HepG2 (cell line): ENCODE data around the gene P4HB. TPM values are rescaled to one million over a fixed set of nuclear protein-coding genes. Genes with fewer than 3 reads are reported as not detected.

Experiments
- AGO1 ChIP-seq: fragments of 200-400 bp; formaldehyde crosslinking; IDR thresholded peaks from 2 replicates; pipeline ENCODE4 v1.6.1; 2017; ENCODE audit warnings: mild to moderate bottlenecking, low read depth, low read length, moderate library complexity; ENCODE audit not compliant: poor library complexity, severe bottlenecking
- AGO2 ChIP-seq: fragments of 200-400 bp; formaldehyde crosslinking; optimal IDR thresholded peaks from 2 replicates; pipeline ENCODE3; 2017; ENCODE audit warnings: mild to moderate bottlenecking, low read depth, low read length, moderate library complexity
- CHD4 ChIP-seq: fragments of 200-600 bp; sonication (generic); IDR thresholded peaks from 2 replicates; pipeline ENCODE4 v1.7.0; 2017; ENCODE audit warnings: mild to moderate bottlenecking, low read length, borderline replicate concordance
- DMAP1 ChIP-seq: IDR thresholded peaks from 2 replicates; pipeline ENCODE4 v1.6.1; 2016
- EZH2 ChIP-seq: conservative IDR thresholded peaks from 2 replicates; pipeline ENCODE4 v1.6.1; 2012; ENCODE audit warnings: mild to moderate bottlenecking, low read depth, low read length, moderate library complexity
- HOXA7 ChIP-seq: sonication (generic); formaldehyde crosslinking; IDR thresholded peaks from 2 replicates; pipeline ENCODE4 v1.8.1; 2022; ENCODE audit warnings: mild to moderate bottlenecking, missing genetic modification reagents, moderate library complexity
- NFIB ChIP-seq: sonication (generic); formaldehyde crosslinking; IDR thresholded peaks from 2 replicates; pipeline ENCODE4 v1.9.0; 2021; ENCODE audit warnings: missing genetic modification reagents, mild to moderate bottlenecking, borderline replicate concordance
- POLR2A ChIP-seq, 2 experiments: IDR thresholded peaks; 2 replicates each; pipeline ENCODE4 v1.6.1; 2011; ENCODE audit warnings: low read depth in 2 of 2, low read length in 2 of 2, mild to moderate bottlenecking in 1 of 2, moderate library complexity in 1 of 2; ENCODE audit not compliant: insufficient read depth in 1 of 2
- RBFOX2 ChIP-seq: fragments of 200-400 bp; formaldehyde crosslinking; IDR thresholded peaks from 2 replicates; pipeline ENCODE4 v1.6.1; 2017; ENCODE audit warnings: low read depth, mild to moderate bottlenecking, low read length
- SYNCRIP ChIP-seq: fragments of 200-400 bp; formaldehyde crosslinking; IDR thresholded peaks from 2 replicates; pipeline ENCODE4 v1.6.1; 2018; ENCODE audit warnings: mild to moderate bottlenecking, low read depth, low read length; ENCODE audit not compliant: insufficient read depth
- ZNF331 ChIP-seq: sonication (generic); formaldehyde crosslinking; IDR thresholded peaks from 2 replicates; pipeline ENCODE4 v1.4.0; 2020; ENCODE audit warnings: missing genetic modification reagents
- ZNF34 ChIP-seq: sonication (generic); formaldehyde crosslinking; IDR thresholded peaks from 2 replicates; pipeline ENCODE4 v1.4.0; 2020; ENCODE audit warnings: mild to moderate bottlenecking, missing genetic modification reagents, borderline replicate concordance
- ZNF431 ChIP-seq: sonication (generic); formaldehyde crosslinking; IDR thresholded peaks from 2 replicates; pipeline ENCODE4 v1.9.0; 2022; ENCODE audit warnings: missing genetic modification reagents, low read depth, mild to moderate bottlenecking, borderline replicate concordance
- ZNF563 ChIP-seq: sonication (generic); formaldehyde crosslinking; IDR thresholded peaks from 2 replicates; pipeline ENCODE4 v1.8.0; 2022; ENCODE audit warnings: mild to moderate bottlenecking, moderate library complexity, missing genetic modification reagents
- ZNF768 ChIP-seq: sonication (generic); formaldehyde crosslinking; IDR thresholded peaks from 2 replicates; pipeline ENCODE4 v1.4.0; 2020; ENCODE audit warnings: missing genetic modification reagents
- polyA plus RNA-seq, 8 experiments: library from polyadenylated mRNA; depleted of rRNA in 3 of 8; stranded (reverse) in 7 of 8; unstranded in 1 of 8; fragments of >200 nt; fragmentation: Illumina TruSeq in 4 of 8; extraction: Trizol in 4 of 8; gene quantifications; 2 replicates each; pipeline versions ENCODE4 v1.2.1 to v1.2.3, GENCODE V29; 2011 to 2016; ENCODE audit warnings: low read depth in 4 of 8, missing spikeins in 1 of 8, mixed read lengths in 1 of 8; ENCODE audit not compliant: insufficient read depth in 1 of 8
- total RNA-seq, 5 experiments: library from RNA; depleted of rRNA; stranded (reverse); fragments of >200 nt; fragmentation: Illumina TruSeq; extraction: Trizol; gene quantifications; 2 replicates each; pipeline ENCODE4 v1.2.3, GENCODE V29; 2016; ENCODE audit warnings: low read depth in 1 of 5
- TF ChIP-seq, protein P1 (sequence below): sonication (generic); formaldehyde crosslinking; IDR thresholded peaks from 2 replicates; pipeline ENCODE4 v1.4.0; 2020; ENCODE audit warnings: missing genetic modification reagents, low read depth, mild to moderate bottlenecking, borderline replicate concordance
- TF ChIP-seq, protein P2 (sequence below): fragments of 450-650 bp; IDR thresholded peaks from 2 replicates; pipeline ENCODE4 v1.6.1; 2016
- TF ChIP-seq, protein P3 (sequence below): sonication (generic); formaldehyde crosslinking; IDR thresholded peaks from 2 replicates; pipeline ENCODE4 v1.5.0; 2020; ENCODE audit warnings: mild to moderate bottlenecking, low read depth, missing genetic modification reagents, borderline replicate concordance
- TF ChIP-seq, protein P4 (sequence below): IDR thresholded peaks from 2 replicates; pipeline ENCODE4 v1.6.1; 2012; ENCODE audit warnings: inconsistent platforms
- TF ChIP-seq, protein P5 (sequence below): sonication (generic); formaldehyde crosslinking; IDR thresholded peaks from 2 replicates; pipeline ENCODE4 v1.8.1; 2022; ENCODE audit warnings: low read depth, mild to moderate bottlenecking, missing genetic modification reagents
- TF ChIP-seq, protein P6 (sequence below): IDR thresholded peaks from 2 replicates; pipeline ENCODE4 v1.6.1; 2018; ENCODE audit warnings: missing genetic modification reagents, mild to moderate bottlenecking, missing compliant biosample characterization

The P4HB gene
- total and polyA plus RNA-seq, 2 of the 13 experiments (the other 11 are each of a cell fraction or from before 2014, with no cell fraction given), result 185 to 782 TPM

DNA sequence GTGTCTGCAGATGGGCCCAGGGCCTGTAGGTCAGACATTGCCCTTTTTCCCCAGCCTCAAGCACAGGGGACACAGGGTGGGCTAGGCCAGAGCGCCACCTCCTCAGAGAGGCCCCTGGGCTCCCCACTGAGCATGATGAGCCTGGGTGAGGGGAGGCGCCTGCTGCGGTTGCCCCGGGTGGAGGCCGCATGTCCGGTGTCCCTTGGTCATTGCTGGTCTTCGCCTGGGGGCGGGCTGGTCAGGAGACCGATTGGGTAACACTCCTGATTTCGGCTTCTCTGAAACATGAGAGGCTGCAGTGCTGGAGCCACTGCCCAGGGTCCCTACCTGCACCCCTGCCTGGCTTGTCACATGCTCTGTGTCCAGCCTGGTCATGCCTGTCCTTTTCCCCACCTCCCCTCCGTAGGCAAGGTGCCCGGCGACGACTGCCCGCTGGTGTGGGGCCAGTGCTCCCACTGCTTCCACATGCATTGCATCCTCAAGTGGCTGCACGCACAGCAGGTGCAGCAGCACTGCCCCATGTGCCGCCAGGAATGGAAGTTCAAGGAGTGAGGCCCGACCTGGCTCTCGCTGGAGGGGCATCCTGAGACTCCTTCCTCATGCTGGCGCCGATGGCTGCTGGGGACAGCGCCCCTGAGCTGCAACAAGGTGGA lies 39.3 kb upstream of the P4HB start (continued):
- no peak for TF ChIP-seq SYNCRIP
- TF ChIP-seq ZNF34, result no peak
- TF ChIP-seq AGO2, result peak; percentile 49
- no peak for TF ChIP-seq CHD4
- TF ChIP-seq DMAP1 (CRISPR knock-in tag), result no peak
- TF ChIP-seq ZNF768 (CRISPR knock-in tag), result peak; percentile 18; the same call in 1 of the 2 replicates
- TF ChIP-seq, protein P1, sequence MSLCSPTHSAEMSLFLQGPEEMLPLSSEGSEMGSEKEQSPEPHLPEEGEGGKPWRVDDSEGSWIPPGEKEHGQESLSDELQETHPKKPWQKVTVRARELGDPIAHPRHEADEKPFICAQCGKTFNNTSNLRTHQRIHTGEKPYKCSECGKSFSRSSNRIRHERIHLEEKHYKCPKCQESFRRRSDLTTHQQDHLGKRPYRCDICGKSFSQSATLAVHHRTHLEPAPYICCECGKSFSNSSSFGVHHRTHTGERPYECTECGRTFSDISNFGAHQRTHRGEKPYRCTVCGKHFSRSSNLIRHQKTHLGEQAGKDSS (CRISPR knock-in tag), result no peak
- TF ChIP-seq, protein P2, sequence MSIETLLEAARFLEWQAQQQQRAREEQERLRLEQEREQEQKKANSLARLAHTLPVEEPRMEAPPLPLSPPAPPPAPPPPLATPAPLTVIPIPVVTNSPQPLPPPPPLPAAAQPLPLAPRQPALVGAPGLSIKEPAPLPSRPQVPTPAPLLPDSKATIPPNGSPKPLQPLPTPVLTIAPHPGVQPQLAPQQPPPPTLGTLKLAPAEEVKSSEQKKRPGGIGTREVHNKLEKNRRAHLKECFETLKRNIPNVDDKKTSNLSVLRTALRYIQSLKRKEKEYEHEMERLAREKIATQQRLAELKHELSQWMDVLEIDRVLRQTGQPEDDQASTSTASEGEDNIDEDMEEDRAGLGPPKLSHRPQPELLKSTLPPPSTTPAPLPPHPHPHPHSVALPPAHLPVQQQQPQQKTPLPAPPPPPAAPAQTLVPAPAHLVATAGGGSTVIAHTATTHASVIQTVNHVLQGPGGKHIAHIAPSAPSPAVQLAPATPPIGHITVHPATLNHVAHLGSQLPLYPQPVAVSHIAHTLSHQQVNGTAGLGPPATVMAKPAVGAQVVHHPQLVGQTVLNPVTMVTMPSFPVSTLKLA, result 0 out of 2 replicates have a peak, but pooled peaks have one; percentile 20
- no peak for TF ChIP-seq EZH2
- no peak for TF ChIP-seq ZNF331 (CRISPR knock-in tag)
- TF ChIP-seq, protein P3, sequence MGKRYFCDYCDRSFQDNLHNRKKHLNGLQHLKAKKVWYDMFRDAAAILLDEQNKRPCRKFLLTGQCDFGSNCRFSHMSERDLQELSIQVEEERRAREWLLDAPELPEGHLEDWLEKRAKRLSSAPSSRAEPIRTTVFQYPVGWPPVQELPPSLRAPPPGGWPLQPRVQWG (CRISPR knock-in tag), result no peak
- 0 out of 2 replicates have a peak, but pooled peaks have one; percentile 24 for TF ChIP-seq HOXA7 (CRISPR knock-in tag)
- TF ChIP-seq RBFOX2, result peak; percentile 56
- TF ChIP-seq, protein P4, sequence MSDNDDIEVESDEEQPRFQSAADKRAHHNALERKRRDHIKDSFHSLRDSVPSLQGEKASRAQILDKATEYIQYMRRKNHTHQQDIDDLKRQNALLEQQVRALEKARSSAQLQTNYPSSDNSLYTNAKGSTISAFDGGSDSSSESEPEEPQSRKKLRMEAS, result 0 out of 2 replicates have a peak, but pooled peaks have one; percentile 21
- TF ChIP-seq, protein P5, sequence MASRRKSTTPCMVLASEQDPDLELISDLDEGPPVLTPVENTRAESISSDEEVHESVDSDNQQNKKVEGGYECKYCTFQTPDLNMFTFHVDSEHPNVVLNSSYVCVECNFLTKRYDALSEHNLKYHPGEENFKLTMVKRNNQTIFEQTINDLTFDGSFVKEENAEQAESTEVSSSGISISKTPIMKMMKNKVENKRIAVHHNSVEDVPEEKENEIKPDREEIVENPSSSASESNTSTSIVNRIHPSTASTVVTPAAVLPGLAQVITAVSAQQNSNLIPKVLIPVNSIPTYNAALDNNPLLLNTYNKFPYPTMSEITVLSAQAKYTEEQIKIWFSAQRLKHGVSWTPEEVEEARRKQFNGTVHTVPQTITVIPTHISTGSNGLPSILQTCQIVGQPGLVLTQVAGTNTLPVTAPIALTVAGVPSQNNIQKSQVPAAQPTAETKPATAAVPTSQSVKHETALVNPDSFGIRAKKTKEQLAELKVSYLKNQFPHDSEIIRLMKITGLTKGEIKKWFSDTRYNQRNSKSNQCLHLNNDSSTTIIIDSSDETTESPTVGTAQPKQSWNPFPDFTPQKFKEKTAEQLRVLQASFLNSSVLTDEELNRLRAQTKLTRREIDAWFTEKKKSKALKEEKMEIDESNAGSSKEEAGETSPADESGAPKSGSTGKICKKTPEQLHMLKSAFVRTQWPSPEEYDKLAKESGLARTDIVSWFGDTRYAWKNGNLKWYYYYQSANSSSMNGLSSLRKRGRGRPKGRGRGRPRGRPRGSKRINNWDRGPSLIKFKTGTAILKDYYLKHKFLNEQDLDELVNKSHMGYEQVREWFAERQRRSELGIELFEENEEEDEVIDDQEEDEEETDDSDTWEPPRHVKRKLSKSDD (CRISPR knock-in tag), result 0 out of 2 replicates have a peak, but pooled peaks have one; percentile 0
- peak; percentile 8 for TF ChIP-seq AGO1
- peak in 1 of 2 experiments; percentile 18; a peak in 1 of 4 replicates for TF ChIP-seq POLR2A (IDR thresholded peaks at IDR 0.05; ENCODE audit: insufficient read depth in 1 of 2, low read depth in 2 of 2, low read length in 2 of 2)
- TF ChIP-seq ZNF431 (CRISPR knock-in tag), result no peak
- peak; percentile 24; the same call in 1 of the 2 replicates for TF ChIP-seq NFIB
- 0 out of 2 replicates have a peak, but pooled peaks have one; percentile 43 for TF ChIP-seq ZNF563 (CRISPR knock-in tag)
- TF ChIP-seq, protein P6, sequence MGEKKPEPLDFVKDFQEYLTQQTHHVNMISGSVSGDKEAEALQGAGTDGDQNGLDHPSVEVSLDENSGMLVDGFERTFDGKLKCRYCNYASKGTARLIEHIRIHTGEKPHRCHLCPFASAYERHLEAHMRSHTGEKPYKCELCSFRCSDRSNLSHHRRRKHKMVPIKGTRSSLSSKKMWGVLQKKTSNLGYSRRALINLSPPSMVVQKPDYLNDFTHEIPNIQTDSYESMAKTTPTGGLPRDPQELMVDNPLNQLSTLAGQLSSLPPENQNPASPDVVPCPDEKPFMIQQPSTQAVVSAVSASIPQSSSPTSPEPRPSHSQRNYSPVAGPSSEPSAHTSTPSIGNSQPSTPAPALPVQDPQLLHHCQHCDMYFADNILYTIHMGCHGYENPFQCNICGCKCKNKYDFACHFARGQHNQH (CRISPR knock-in tag), result no peak
